ENCODE data around the gene MEF2B.
A peak's percentile ranks its signal among the peaks of the same experiment; 100 is the strongest.

Gene MEF2B

DNA sequence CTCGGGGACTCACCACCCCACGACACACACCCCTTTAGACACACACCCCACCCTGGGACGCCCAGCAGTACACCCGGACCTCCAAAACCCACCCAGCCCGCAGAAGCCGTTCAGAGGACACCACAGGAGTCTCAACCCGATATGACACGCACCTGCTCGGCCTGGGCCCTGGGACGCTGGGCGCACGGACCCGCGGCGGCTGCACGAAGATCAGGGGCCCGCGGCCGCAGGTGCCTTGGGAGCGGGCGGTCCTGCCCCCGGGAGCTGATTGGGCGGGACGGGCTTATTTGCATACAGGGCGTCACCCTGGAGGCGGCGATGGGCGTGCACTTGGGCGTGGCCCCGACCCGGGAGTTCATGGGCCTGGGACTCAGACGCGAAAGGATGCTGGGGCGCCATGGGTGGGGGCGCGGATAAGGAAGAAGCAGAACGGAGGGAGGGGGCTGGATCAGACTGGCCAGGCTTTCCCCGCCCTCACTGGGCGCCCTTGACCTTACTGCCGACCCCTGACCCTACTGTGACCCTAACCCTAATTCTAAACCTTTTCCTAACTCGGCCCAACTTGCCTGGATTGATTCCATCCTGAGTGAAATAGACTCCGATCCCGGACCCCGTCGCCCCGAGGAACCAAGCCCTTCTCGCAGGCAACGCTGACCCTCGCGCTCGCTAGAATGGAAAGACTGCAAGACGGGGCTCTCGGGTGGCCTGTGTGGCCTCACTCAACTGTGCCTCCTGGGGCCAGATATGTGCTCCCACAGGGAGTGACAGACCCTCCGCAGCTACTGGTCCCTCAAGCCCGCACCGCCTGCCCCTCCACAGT, at the start of gene MEF2B:
Gene MEF2B (minus strand): TSS at position 211 of the 820 bp plus-strand sequence. CDS start 19,528 bp downstream, outside the sequence.
- H3K27ac Mint-ChIP-seq, result peak within 1 kb of the TSS; percentile 33
- peaks cover 37% of the 10 kb centered on the region for H3K4me1 Mint-ChIP-seq
- no peaks in the 10 kb centered on the region for H3K9me3 Mint-ChIP-seq
- H3K4me3 Mint-ChIP-seq, result peak within 1 kb of the TSS; percentile 71
- H3K36me3 Mint-ChIP-seq, result peaks cover 18% of the 10 kb centered on the region
- peak; percentile 94 for ATAC-seq
- peaks cover 34% of the 10 kb centered on the region for H3K27me3 Mint-ChIP-seq

- H3K27me3 Mint-ChIP-seq, result peaks cover 47% of the 10 kb centered on the region
- H3K36me3 Mint-ChIP-seq, result no peaks in the 10 kb centered on the region
- H3K27ac Mint-ChIP-seq, result no peak overlapping the region
- peaks cover 14% of the 10 kb centered on the region for H3K4me1 Mint-ChIP-seq
- H3K9me3 Mint-ChIP-seq, result peaks cover 3% of the 10 kb centered on the region
- ATAC-seq, result no peak
- no peak overlapping the region for H3K4me3 Mint-ChIP-seq
These were observed 48.8 kb upstream of the MEF2B start for GRCh38 chr19:19218911-19219310.

GRCh38 chr19:19217099-19217498, 47.0 kb upstream of the MEF2B start:
- H3K4me1 Mint-ChIP-seq, result peaks cover 23% of the 10 kb centered on the region
- ATAC-seq, result no peak
- H3K27me3 Mint-ChIP-seq, result peaks cover 65% of the 10 kb centered on the region
- H3K9me3 Mint-ChIP-seq, result peaks cover 3% of the 10 kb centered on the region
- H3K27ac Mint-ChIP-seq, result no peak overlapping the region
- no peaks in the 10 kb centered on the region for H3K36me3 Mint-ChIP-seq
- no peak overlapping the region for H3K4me3 Mint-ChIP-seq

GRCh38 chr19:19215792-19216191, 45.7 kb upstream of the MEF2B start:
- H3K9me3 Mint-ChIP-seq, result peaks cover 3% of the 10 kb centered on the region
- ATAC-seq, result no peak
- H3K4me3 Mint-ChIP-seq, result no peak overlapping the region
- H3K27me3 Mint-ChIP-seq, result peaks cover 76% of the 10 kb centered on the region
- peaks cover 23% of the 10 kb centered on the region for H3K4me1 Mint-ChIP-seq
- no peaks in the 10 kb centered on the region for H3K36me3 Mint-ChIP-seq
- H3K27ac Mint-ChIP-seq, result no peak overlapping the region

GRCh38 chr19:19214892-19215291, 44.8 kb upstream of the MEF2B start:
- H3K27me3 Mint-ChIP-seq, result peaks cover 84% of the 10 kb centered on the region
- no peak overlapping the region for H3K4me3 Mint-ChIP-seq
- no peak for ATAC-seq
- peaks cover 23% of the 10 kb centered on the region for H3K4me1 Mint-ChIP-seq
- no peak overlapping the region for H3K27ac Mint-ChIP-seq
- H3K36me3 Mint-ChIP-seq, result no peaks in the 10 kb centered on the region
- peaks cover 3% of the 10 kb centered on the region for H3K9me3 Mint-ChIP-seq

- ATAC-seq, result no peak
- no peaks in the 10 kb centered on the region for H3K36me3 Mint-ChIP-seq
- H3K4me3 Mint-ChIP-seq, result no peak overlapping the region
- peaks cover 23% of the 10 kb centered on the region for H3K4me1 Mint-ChIP-seq
- peaks cover 3% of the 10 kb centered on the region for H3K9me3 Mint-ChIP-seq
- H3K27ac Mint-ChIP-seq, result no peak overlapping the region
- peaks cover 89% of the 10 kb centered on the region for H3K27me3 Mint-ChIP-seq
These were observed 44.1 kb upstream of the MEF2B start for GRCh38 chr19:19214159-19214490.

DNA sequence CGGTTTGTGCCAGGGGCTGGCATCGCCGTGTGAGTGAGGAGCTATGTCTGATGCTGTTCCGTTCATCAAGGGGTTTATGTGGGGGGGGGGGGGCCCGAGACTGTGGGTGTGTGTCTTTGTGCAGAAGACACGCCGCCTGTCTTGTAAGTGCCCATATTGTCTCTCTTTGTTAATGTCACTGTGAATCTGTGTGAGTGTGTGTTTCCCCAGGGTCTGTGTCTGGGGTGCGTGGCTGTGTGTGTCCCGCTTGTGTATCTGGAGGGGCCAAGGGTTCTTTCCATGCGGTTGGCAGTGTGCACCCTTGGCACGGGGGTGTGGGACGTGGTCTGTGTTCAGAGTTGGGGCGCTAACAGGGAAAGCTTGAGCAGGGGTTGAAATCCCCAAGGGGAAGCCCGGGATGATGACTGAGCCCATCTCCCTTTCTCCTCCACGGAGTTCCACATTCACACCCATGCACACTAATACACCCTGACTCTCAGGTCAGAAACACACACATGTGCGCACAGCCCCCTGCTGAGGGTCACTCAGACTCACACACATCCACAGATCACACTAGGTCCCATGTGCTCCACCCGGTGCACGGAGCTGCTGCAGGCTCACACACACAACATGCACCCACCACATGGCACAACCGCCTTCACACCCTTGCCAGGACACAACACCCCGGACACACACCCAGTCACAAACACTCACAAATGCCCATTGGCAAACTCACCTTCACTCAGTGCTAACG, 43.5 kb upstream of the MEF2B start:
- peaks cover 85% of the 10 kb centered on the region for H3K27me3 Mint-ChIP-seq
- no peak overlapping the region for H3K4me3 Mint-ChIP-seq
- no peaks in the 10 kb centered on the region for H3K36me3 Mint-ChIP-seq
- peaks cover 23% of the 10 kb centered on the region for H3K4me1 Mint-ChIP-seq
- no peak overlapping the region for H3K27ac Mint-ChIP-seq
- peaks cover 3% of the 10 kb centered on the region for H3K9me3 Mint-ChIP-seq
- no peak for ATAC-seq

- Mint-ChIP-seq H3K4me3 (no peak overlapping the region), H3K36me3 (no peaks in the 10 kb centered on the region), H3K27ac (no peak overlapping the region), H3K27me3 (peaks cover 85% of the 10 kb centered on the region), H3K4me1 (peaks cover 24% of the 10 kb centered on the region), H3K9me3 (peaks cover 3% of the 10 kb centered on the region)
- no peak for ATAC-seq
These were observed 42.9 kb upstream of the MEF2B start for GRCh38 chr19:19212916-19213315.

GRCh38 chr19:19211499-19212420, 41.7 kb upstream of the MEF2B start, which contains the start of gene NCAN:
TSS of gene NCAN (plus strand) at chr19:19211958. CDS start at chr19:19216954, 4,996 bp downstream.
- ATAC-seq, result no peak
- H3K4me3 Mint-ChIP-seq, result no peak within 1 kb of the TSS
- H3K27ac Mint-ChIP-seq, result no peak within 1 kb of the TSS
- H3K9me3 Mint-ChIP-seq, result peaks cover 9% of the 10 kb centered on the region
- no peaks in the 10 kb centered on the region for H3K36me3 Mint-ChIP-seq
- peaks cover 87% of the 10 kb centered on the region for H3K27me3 Mint-ChIP-seq
- peaks cover 31% of the 10 kb centered on the region for H3K4me1 Mint-ChIP-seq

GRCh38 chr19:19209372-19209771, 39.3 kb upstream of the MEF2B start:
- H3K4me1 Mint-ChIP-seq, result peaks cover 36% of the 10 kb centered on the region
- peak; percentile 28 for ATAC-seq
- no peaks in the 10 kb centered on the region for H3K36me3 Mint-ChIP-seq
- peaks cover 80% of the 10 kb centered on the region for H3K27me3 Mint-ChIP-seq
- no peak overlapping the region for H3K27ac Mint-ChIP-seq
- H3K9me3 Mint-ChIP-seq, result peaks cover 9% of the 10 kb centered on the region
- no peak overlapping the region for H3K4me3 Mint-ChIP-seq

- peaks cover 33% of the 10 kb centered on the region for H3K4me1 Mint-ChIP-seq
- H3K9me3 Mint-ChIP-seq, result peaks cover 9% of the 10 kb centered on the region
- H3K27ac Mint-ChIP-seq, result no peak overlapping the region
- H3K27me3 Mint-ChIP-seq, result peaks cover 65% of the 10 kb centered on the region
- no peaks in the 10 kb centered on the region for H3K36me3 Mint-ChIP-seq
- no peak for ATAC-seq
- no peak overlapping the region for H3K4me3 Mint-ChIP-seq
These were observed 37.8 kb upstream of the MEF2B start for GRCh38 chr19:19207637-19208572.

DNA sequence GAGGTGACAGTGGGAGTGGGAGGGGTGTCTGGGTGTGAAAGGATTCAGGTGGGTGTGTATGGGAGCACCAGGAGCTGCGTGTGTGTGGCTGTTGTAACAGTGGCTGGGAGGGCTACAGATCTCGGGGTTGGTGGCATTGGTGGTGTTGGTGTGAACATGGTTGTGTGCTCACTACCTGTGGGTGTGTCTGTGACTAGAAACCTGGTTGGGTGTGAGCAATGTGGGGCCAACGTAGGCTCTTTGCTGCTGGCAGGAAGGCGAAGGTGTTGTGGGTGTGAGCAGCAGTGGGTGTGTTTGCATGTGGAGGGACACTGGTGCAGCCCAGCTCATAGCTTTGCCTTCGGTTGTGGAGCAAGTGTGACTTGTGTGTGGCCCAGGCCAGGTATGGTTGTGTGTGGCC, 36.9 kb upstream of the MEF2B start:
- peaks cover 42% of the 10 kb centered on the region for H3K4me1 Mint-ChIP-seq
- no peak overlapping the region for H3K27ac Mint-ChIP-seq
- no peak for ATAC-seq
- peaks cover 56% of the 10 kb centered on the region for H3K27me3 Mint-ChIP-seq
- no peak overlapping the region for H3K4me3 Mint-ChIP-seq
- H3K9me3 Mint-ChIP-seq, result peaks cover 9% of the 10 kb centered on the region
- H3K36me3 Mint-ChIP-seq, result no peaks in the 10 kb centered on the region

DNA sequence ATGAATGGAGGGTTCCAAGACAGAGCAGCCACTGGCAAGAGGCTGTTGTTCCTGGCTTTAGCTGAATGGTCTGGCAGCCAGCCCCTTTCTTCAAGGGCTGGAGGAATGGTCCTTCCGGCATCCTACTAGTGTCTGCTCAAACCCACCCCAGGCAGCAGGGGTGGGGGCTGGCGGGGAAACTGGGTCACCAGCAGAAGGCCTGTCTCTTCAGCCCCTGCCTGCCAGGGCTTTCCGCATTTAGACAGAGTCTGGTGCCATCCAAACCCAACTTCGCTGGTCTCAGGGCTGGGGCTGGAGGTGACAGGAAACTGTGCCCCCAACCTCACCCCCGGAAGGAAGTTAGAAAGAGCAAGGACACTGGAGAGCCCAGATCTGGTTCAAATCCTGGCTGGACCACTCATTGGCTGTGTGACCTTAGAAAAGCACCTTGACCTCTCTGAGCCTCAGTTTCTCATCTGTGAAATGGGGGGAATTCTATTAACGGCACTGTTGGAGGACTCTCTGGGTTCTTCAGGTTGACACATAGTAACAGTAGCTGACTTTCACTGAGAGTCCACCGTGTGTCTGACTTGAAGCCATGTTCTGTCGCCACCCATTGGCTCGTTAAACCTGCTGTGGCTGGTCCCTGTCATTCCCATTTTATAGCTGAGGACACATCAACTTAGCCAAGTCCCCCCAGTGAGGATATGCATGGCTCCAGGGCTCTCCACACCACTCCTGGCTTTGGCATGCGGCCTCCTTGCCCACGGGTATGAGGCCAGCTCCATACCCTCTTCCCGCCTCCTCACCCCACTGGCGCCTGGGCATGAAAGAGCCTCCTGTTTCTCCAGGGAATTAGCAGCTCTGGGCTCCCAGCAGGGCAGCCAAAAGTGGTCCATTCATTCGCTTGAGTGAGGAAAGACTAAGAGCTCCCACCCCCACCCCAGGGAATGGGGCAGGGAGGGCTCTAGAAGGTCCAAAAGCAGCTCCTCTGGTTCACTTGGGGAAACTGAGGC, 35.6 kb upstream of the MEF2B start:
- H3K27me3 Mint-ChIP-seq, result peaks cover 46% of the 10 kb centered on the region

More for the DNA sequence above, 35.6 kb upstream of the MEF2B start:
- Mint-ChIP-seq H3K27ac (no peak overlapping the region), H3K4me1 (peaks cover 50% of the 10 kb centered on the region), H3K9me3 (peaks cover 9% of the 10 kb centered on the region), H3K4me3 (no peak overlapping the region), H3K36me3 (no peaks in the 10 kb centered on the region)
- ATAC-seq, result no peak
